ENCODE results near the gene BIRC7. TPM values are rescaled to one million over a fixed set of nuclear protein-coding genes. Genes with fewer than 3 reads are reported as not detected.

Gene BIRC7
- total RNA-seq, 1 donor, result not detected

DNA sequence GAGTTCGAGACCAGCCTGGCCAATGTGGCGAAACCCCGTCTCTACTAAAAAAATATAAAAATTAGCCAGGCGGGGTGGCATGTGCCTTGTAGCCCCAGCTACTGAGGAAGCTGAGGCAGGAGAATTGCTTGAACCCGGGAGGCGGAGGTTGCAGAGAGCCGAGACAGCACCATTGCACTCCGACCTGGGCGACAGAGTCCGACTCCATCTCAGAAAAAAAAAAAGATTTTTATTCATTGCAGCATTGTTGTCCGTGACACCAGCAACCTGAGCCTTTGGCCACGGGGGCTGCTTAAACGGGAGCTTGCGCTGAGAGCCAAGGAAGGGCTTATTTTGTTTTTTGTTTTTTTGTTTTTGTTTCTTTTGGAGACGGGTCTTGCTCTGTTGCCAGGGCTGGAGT, 44.2 kb downstream of the BIRC7 start:
- TF ChIP-seq, protein P1, sequence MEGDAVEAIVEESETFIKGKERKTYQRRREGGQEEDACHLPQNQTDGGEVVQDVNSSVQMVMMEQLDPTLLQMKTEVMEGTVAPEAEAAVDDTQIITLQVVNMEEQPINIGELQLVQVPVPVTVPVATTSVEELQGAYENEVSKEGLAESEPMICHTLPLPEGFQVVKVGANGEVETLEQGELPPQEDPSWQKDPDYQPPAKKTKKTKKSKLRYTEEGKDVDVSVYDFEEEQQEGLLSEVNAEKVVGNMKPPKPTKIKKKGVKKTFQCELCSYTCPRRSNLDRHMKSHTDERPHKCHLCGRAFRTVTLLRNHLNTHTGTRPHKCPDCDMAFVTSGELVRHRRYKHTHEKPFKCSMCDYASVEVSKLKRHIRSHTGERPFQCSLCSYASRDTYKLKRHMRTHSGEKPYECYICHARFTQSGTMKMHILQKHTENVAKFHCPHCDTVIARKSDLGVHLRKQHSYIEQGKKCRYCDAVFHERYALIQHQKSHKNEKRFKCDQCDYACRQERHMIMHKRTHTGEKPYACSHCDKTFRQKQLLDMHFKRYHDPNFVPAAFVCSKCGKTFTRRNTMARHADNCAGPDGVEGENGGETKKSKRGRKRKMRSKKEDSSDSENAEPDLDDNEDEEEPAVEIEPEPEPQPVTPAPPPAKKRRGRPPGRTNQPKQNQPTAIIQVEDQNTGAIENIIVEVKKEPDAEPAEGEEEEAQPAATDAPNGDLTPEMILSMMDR (IDR thresholded peaks at IDR 0.05; ENCODE audit: insufficient read depth, low read depth, low read length), result no peak
- no peak for DNase-seq (ENCODE audit: low read depth)
- no peak overlapping the region for H3K4me3 ChIP-seq (ENCODE audit: low read depth, low read length)

DNA sequence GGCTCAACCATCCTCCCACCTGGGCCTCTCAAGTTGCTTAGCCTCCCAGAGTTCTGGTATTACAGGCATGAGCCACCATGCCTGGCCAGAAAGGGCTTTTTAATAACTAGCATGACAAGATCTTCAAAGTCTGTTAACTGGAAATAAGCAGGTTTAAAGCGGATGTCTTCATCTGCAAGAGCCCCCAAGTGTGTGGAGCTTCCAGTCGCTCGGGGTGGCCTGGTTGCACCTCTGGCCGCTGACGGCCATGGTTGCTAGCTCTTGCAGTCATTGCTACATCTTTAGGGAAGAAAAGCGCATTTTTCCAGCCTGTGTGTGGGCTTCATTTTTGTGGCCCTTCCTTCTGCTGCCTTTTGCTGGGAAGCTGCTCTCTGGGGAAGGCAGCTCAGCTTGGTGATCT, 44.7 kb downstream of the BIRC7 start:
- TF ChIP-seq, protein P1 (IDR thresholded peaks at IDR 0.05; ENCODE audit: insufficient read depth, low read depth, low read length), result no peak
- no peak for DNase-seq (ENCODE audit: low read depth)
- H3K4me3 ChIP-seq (ENCODE audit: low read depth, low read length), result no peak overlapping the region

DNA sequence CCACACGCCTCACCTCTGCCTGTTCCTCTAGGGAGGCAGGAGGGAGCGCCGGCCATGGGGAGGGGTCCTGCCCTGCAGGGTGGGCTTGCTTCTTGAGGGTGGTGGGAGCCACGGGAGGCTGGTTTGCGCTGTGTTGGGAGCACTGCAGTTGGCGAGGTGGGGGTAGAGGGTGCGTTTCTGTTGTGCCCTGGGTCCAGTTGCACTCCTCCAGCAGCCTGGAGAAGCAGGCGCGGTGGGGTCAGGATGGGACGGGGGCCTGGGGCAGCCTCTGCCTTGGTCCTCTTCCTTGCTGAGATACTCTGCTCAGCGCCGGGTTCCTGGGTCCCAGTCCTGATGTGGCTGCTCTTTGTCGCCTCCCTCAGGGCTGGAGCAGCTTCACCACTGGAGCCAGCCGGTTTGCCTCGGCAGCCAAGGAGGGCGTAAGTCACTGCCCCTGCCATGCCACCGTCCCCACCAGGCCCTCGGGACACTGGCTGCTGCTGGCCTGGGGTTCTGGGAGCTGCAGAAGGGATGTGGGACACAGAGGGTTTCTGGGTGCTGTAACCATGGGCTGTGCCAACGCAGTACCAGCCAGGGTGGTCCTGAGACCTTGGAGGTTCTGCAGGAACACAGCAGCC, 45.3 kb downstream of the BIRC7 start:
- TF ChIP-seq, protein P1 (IDR thresholded peaks at IDR 0.05; ENCODE audit: insufficient read depth, low read depth, low read length), result peak; percentile 29
- H3K4me3 ChIP-seq (ENCODE audit: low read depth, low read length), result no peak overlapping the region
- DNase-seq (ENCODE audit: low read depth), result no peak

DNA sequence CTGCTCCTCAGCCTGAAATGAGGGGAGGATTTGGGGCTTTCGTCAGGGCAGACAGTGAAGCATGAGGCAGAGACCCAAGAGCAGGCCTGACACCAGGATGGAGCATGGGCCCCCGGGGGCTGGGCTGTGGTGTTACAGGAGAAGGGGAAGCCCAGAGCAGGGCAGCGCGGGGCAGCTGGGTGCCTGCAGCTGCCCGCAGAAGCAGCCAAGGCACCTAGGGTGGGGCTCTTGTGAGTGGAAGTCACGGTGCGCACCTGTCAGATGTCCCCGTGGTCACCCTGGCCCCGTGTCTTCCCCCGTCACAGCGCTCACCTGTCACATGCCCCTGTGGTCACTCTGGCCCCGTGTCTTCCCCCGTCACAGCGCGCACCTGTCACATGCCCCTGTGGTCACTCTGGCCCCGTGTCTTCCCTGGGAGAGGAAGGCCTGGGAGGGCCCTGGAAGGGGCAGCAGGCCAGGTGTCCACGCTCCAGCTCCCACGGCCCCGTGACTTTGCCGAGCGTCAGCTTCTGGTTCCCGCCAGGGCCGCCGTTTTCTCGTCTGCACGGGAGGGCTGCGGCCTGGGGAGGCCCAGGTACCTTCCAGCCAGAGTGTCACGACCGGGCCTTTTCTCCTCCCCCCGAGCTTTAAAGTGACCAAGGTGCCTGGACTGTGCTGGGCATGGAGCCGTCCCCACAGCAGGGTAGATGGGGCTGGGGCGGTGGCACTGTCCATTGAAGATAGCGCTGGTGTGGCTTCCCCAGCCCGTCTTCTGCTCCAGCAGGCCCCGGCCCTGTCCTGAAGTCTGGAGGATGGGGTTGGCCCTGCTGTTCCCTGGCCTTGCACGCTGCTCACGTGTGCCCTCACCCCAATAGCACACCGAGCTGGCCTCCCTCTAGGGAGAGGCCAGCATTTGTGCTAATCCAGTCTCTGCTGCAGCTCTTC, 46.3 kb downstream of the BIRC7 start:
- DNase-seq (ENCODE audit: low read depth), result no peak
- H3K4me3 ChIP-seq (ENCODE audit: low read depth, low read length), result no peak overlapping the region
- TF ChIP-seq, protein P1 (IDR thresholded peaks at IDR 0.05; ENCODE audit: insufficient read depth, low read depth, low read length), result no peak

DNA sequence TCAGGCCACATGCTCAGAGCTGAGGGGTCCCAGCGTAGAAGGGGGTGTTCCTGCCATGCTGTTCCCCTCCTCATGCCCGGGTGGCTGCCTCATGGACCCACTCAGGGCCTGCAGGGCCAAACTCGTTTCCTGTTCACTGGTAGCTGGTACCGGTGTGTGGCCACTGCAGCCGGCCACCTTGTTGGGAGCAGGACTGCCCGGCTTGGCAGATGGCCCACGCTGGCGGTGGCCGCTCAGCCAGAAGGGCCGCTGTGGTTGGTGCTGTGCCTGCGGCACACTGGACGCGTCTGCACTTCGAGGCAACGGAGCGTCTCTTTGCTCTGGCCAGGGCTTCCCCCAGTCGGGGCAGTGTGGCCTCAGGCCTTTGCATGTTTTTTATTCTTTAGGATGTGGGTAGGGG, 47.2 kb downstream of the BIRC7 start:
- TF ChIP-seq, protein P1 (IDR thresholded peaks at IDR 0.05; ENCODE audit: insufficient read depth, low read depth, low read length), result no peak
- DNase-seq (ENCODE audit: low read depth), result no peak
- no peak overlapping the region for H3K4me3 ChIP-seq (ENCODE audit: low read depth, low read length)

DNA sequence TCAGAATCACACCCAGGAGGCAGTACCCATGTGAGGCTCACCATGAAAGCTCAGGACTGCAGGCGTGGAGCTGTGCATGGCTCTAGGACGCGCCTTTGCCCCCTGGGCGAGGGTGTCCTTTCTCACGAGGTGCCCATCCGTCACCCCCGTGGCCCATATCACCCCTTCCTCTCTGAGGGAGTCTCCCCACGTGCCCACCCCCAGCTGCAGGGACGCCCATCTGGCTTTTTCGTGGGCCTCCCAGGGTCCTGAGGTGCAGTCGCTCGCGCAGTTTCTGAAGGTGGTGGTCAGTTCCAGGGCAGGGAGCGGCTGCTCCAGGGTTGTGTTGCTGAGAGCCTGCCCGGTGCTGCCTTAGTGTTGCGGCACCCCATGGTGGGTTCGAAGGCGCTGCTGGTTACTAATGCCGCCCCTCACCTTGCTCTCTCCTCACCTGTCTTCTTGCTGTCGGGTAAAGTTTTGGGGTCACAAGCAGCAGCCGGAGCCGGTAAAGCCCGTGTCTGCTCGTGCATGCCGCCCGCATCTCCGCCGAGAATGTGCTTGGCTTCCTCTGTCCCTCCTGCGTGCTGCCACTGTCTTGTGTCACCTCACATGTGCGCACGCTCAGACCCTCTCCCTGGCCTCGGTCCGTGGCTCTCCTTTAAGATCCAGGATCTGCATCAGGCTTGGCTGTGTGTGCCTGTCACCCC, 47.8 kb downstream of the BIRC7 start:
- TF ChIP-seq, protein P1 (IDR thresholded peaks at IDR 0.05; ENCODE audit: insufficient read depth, low read depth, low read length), result no peak
- no peak for DNase-seq (ENCODE audit: low read depth)
- no peak overlapping the region for H3K4me3 ChIP-seq (ENCODE audit: low read depth, low read length)

Data from fibroblast of villous mesenchyme (primary cell).